Stimulated activated memory B cell treated with anti-CD40 and anti-IgM and Interleukin-4, amounts not matched to agents 10 μg/mL and 1 μg/mL and 100 μg/mL, for 72 hours (primary cell): ENCODE results near the gene MDN1.
"Not testable (repeated sequence)": the region's sequence is repeated elsewhere in the genome, so short reads cannot be mapped to it uniquely, and the experiment has no call there.

Experiments
- ATAC-seq: fragments of 150-1000 bp; cut with Tn5 transposase; 2 replicates; pipeline ENCODE4 v1.10.0; 2021
- H3K27ac Mint-ChIP-seq: one replicate; pipeline ENCODE4 v1.8.0; 2022; ENCODE audit warnings: mild to moderate bottlenecking, mixed read lengths
- H3K27me3 Mint-ChIP-seq: one replicate; pipeline ENCODE4 v1.8.0; 2022; ENCODE audit warnings: mixed read lengths
- H3K36me3 Mint-ChIP-seq: one replicate; pipeline ENCODE4 v1.8.0; 2022; ENCODE audit warnings: mixed read lengths
- H3K4me1 Mint-ChIP-seq: one replicate; pipeline ENCODE4 v1.8.0; 2022; ENCODE audit warnings: mixed read lengths
- H3K4me3 Mint-ChIP-seq: one replicate; pipeline ENCODE4 v1.8.0; 2022; ENCODE audit warnings: mild to moderate bottlenecking, moderate library complexity, mixed read lengths
- H3K9me3 Mint-ChIP-seq: one replicate; pipeline ENCODE4 v1.8.0; 2022; ENCODE audit warnings: mixed read lengths

The MDN1 gene

GRCh38 chr6:89790403-89790802 lies 29.2 kb downstream of the MDN1 start:
- ATAC-seq, result no peak
- peaks cover 71% of the 10 kb centered on the region for H3K36me3 Mint-ChIP-seq
- H3K27ac Mint-ChIP-seq, result no peak overlapping the region

GRCh38 chr6:89789980-89790379 lies 29.6 kb downstream of the MDN1 start:
- Mint-ChIP-seq H3K36me3 (peaks cover 71% of the 10 kb centered on the region), H3K27ac (no peak overlapping the region), H3K9me3 (no peaks in the 10 kb centered on the region), H3K27me3 (no peaks in the 10 kb centered on the region), H3K4me1 (peaks cover 23% of the 10 kb centered on the region), H3K4me3 (no peak overlapping the region)
- no peak for ATAC-seq

More at GRCh38 chr6:89790403-89790802, 29.2 kb downstream of the MDN1 start:
- Mint-ChIP-seq H3K27me3 (no peaks in the 10 kb centered on the region), H3K4me3 (no peak overlapping the region), H3K9me3 (no peaks in the 10 kb centered on the region), H3K4me1 (peaks cover 27% of the 10 kb centered on the region)

DNA sequence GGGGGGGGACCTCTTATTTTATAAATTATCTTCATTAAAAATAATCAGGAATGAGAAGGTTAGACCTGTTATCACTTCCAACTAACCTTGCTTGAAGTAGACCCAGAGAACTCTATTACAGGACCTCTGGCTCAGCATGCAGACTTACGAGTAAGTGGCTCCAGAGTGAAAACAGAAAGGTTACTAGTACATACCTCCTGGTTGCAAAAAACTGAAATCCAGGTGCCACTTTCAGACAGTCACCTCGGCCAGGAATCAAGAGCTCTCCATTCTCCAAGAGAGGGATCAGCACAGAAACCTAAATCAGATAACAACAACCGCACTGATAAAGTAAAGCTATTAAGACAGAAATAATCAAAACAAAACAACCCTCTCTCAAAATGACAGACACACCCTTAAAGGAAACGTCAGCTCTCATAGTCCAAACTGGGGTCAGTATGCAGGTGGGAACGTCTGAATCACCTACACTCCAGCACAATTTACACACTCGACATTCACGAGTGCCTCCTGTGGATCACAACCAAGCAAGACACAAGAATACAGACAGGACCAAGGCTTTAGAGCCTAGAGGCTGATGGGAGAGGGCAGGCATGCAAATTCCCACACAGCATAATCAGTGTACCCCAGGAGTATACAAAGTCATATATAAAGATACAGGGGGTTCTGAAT lies 31.8 kb downstream of the MDN1 start:
- Mint-ChIP-seq H3K4me1 (peaks cover 1% of the 10 kb centered on the region), H3K9me3 (no peaks in the 10 kb centered on the region), H3K36me3 (peaks cover 71% of the 10 kb centered on the region), H3K27me3 (no peaks in the 10 kb centered on the region), H3K4me3 (no peak overlapping the region), H3K27ac (no peak overlapping the region)
- no peak for ATAC-seq

DNA sequence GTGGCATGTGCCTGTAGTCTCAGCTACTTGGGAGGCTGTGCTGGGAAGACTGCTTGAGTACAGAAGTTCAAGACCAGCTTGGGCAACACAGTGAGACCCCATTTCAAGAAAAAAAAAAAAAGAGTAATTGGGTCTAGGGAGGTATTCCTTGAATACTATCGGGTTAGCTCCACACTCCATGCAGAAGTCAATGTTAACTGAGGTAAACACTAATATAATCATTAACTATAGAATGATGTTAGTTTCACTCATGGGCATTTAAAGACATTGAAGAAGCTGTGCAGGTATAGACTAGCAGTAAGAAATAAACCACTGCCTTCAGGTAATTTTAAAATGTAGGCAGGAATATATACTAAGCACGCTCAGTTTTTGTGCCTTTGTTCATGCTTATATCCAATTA lies 32.6 kb downstream of the MDN1 start:
- Mint-ChIP-seq H3K27me3 (no peaks in the 10 kb centered on the region), H3K4me3 (no peak overlapping the region), H3K9me3 (no peaks in the 10 kb centered on the region), H3K27ac (no peak overlapping the region), H3K4me1 (no peaks in the 10 kb centered on the region), H3K36me3 (peaks cover 71% of the 10 kb centered on the region)
- ATAC-seq, result no peak

DNA sequence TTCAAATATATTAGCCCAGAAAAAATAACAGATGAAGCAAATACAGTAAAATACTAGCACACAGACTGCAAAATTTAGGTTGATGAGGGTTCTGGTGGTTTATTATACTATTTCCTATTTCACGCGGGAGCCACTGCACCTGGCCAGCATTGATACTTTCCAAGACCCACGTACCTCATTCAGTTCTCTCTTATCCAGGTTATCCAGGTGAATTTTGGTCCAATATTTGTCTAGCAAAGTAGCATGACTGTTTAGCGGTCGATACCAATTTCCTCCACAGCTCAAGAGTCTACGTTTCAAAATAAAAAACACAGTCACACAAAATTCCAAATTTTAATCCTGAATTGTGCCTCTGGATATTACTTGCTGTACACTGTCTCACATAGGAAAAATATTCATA lies 34.8 kb downstream of the MDN1 start:
- no peaks in the 10 kb centered on the region for H3K4me1 Mint-ChIP-seq
- H3K36me3 Mint-ChIP-seq, result peaks cover 82% of the 10 kb centered on the region
- H3K27ac Mint-ChIP-seq, result no peak overlapping the region
- H3K9me3 Mint-ChIP-seq, result no peaks in the 10 kb centered on the region
- H3K4me3 Mint-ChIP-seq, result no peak overlapping the region
- no peaks in the 10 kb centered on the region for H3K27me3 Mint-ChIP-seq
- no peak for ATAC-seq

GRCh38 chr6:89783293-89783692 lies 36.3 kb downstream of the MDN1 start:
- not testable (repeated sequence) for H3K27me3 Mint-ChIP-seq, H3K4me3 Mint-ChIP-seq, ATAC-seq, H3K4me1 Mint-ChIP-seq, H3K9me3 Mint-ChIP-seq, H3K27ac Mint-ChIP-seq
- H3K36me3 Mint-ChIP-seq, result peaks cover 76% of the 10 kb centered on the region

- H3K9me3 Mint-ChIP-seq, result no peaks in the 10 kb centered on the region
- H3K27me3 Mint-ChIP-seq, result no peaks in the 10 kb centered on the region
- H3K4me1 Mint-ChIP-seq, result no peaks in the 10 kb centered on the region
- no peak overlapping the region for H3K27ac Mint-ChIP-seq
- H3K4me3 Mint-ChIP-seq, result no peak overlapping the region
- peaks cover 74% of the 10 kb centered on the region for H3K36me3 Mint-ChIP-seq
- no peak for ATAC-seq
Observed at GRCh38 chr6:89782222-89782621, 37.4 kb downstream of the MDN1 start.

DNA sequence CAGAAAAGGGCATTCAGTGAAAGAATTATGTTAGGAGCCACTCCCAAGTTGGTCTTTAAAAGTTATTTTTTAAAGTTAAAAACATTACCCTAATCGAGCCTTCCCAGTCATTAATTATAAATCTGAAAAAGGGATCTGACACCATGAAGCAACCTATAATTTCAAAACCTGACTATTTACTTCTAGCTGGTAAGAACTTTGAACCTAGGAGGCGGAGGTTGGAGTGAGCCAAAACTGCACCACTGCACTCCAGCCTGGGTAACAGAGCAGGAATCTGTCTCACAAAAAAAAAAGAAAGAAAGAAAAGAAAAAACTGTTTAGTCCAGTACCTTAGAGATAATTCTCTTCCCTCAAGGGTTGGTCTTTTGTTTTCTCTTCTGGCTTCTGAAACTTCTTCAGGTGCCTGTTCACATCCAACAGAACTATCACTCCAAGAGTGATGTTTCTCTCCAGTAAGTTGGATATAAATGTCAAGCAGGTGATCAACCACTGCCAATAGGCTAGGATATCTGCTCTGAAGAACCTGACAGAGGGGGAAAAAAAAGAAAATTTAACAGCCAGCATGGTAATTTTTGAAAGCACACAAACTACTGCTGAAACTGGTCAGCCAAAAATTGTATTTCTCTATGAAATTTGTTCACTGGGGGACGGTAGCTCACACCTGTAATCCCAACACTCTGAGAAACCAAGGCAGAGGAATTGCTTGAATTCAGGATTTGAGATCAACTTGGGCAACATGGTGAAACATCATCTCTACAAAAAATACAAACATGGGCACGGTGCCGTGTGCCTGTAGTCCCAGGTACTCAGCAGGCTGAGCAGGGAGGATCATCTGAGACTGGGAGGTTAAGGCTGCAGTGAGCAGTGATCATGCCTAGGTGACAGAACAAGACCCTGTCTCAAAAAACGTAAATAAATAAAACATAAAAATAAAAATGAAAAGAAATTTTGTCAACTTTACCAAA lies 38.2 kb downstream of the MDN1 start:
- Mint-ChIP-seq H3K9me3 (no peaks in the 10 kb centered on the region), H3K4me1 (no peaks in the 10 kb centered on the region), H3K4me3 (no peak overlapping the region), H3K27me3 (no peaks in the 10 kb centered on the region), H3K36me3 (peaks cover 74% of the 10 kb centered on the region), H3K27ac (no peak overlapping the region)
- no peak for ATAC-seq

DNA sequence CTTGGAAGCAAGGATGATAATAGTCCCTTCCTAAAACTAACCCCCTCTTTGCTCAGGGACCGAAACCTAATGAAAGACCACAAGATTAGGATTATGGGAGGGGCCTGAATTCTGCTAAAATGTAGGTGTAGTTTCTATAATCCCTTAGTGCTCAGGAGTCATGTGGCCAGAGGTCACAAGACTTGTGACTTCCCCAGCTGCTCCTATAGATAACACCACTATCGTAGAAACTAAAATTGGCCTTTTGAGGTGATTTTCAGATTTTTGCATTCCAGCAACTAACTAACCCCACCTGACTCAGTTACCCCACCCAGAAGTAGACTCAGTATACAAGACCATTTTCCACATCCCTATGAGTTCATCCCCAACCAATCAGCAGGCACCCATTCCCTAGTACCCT lies 42.1 kb downstream of the MDN1 start:
- ATAC-seq, result no peak
- Mint-ChIP-seq H3K27ac (no peak overlapping the region), H3K27me3 (no peaks in the 10 kb centered on the region), H3K4me3 (no peak overlapping the region), H3K4me1 (no peaks in the 10 kb centered on the region), H3K36me3 (peaks cover 75% of the 10 kb centered on the region), H3K9me3 (no peaks in the 10 kb centered on the region)

GRCh38 chr6:89776583-89777233 lies 42.9 kb downstream of the MDN1 start:
- Mint-ChIP-seq H3K27ac (no peak overlapping the region), H3K27me3 (no peaks in the 10 kb centered on the region), H3K9me3 (no peaks in the 10 kb centered on the region), H3K4me3 (no peak overlapping the region), H3K4me1 (no peaks in the 10 kb centered on the region), H3K36me3 (peaks cover 72% of the 10 kb centered on the region)
- ATAC-seq, result no peak

DNA sequence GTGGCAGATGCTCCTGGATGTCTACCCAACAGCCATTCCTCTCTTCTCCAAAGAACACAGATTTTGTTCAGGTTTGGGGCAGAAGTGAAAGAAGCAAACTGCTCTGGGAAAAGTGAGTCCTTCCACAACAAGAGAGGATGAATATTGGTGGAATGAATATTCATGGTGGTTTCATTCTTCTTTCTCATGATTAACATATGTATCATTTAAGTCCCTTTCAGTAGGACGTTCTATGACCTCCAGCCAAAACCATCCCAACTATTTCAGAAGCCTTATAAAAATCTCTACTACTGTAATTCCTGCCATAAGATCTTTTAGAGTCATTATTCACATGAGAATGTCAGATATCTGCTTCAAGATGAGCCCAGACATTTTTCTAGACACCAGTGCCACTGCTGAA lies 44.4 kb downstream of the MDN1 start:
- no peak overlapping the region for H3K27ac Mint-ChIP-seq
- no peaks in the 10 kb centered on the region for H3K9me3 Mint-ChIP-seq
- no peak overlapping the region for H3K4me3 Mint-ChIP-seq
- H3K27me3 Mint-ChIP-seq, result no peaks in the 10 kb centered on the region
- ATAC-seq, result no peak
- H3K4me1 Mint-ChIP-seq, result no peaks in the 10 kb centered on the region
- peaks cover 71% of the 10 kb centered on the region for H3K36me3 Mint-ChIP-seq

GRCh38 chr6:89769572-89769971 lies 50.0 kb downstream of the MDN1 start:
- no peaks in the 10 kb centered on the region for H3K27me3 Mint-ChIP-seq
- H3K4me3 Mint-ChIP-seq, result no peak overlapping the region
- ATAC-seq, result no peak
- no peaks in the 10 kb centered on the region for H3K9me3 Mint-ChIP-seq
- no peaks in the 10 kb centered on the region for H3K4me1 Mint-ChIP-seq
- H3K27ac Mint-ChIP-seq, result no peak overlapping the region
- peaks cover 80% of the 10 kb centered on the region for H3K36me3 Mint-ChIP-seq

- Mint-ChIP-seq H3K27ac (no peak overlapping the region), H3K4me3 (no peak overlapping the region), H3K9me3 (no peaks in the 10 kb centered on the region), H3K36me3 (peaks cover 74% of the 10 kb centered on the region), H3K27me3 (no peaks in the 10 kb centered on the region), H3K4me1 (no peaks in the 10 kb centered on the region)
- no peak for ATAC-seq
Observed at GRCh38 chr6:89768324-89768723, 51.3 kb downstream of the MDN1 start.

GRCh38 chr6:89763550-89763949 lies 56.0 kb downstream of the MDN1 start:
- Mint-ChIP-seq H3K4me1 (no peaks in the 10 kb centered on the region), H3K4me3 (no peak overlapping the region), H3K9me3 (no peaks in the 10 kb centered on the region), H3K27ac (no peak overlapping the region), H3K36me3 (peaks cover 62% of the 10 kb centered on the region), H3K27me3 (no peaks in the 10 kb centered on the region)
- no peak for ATAC-seq

DNA sequence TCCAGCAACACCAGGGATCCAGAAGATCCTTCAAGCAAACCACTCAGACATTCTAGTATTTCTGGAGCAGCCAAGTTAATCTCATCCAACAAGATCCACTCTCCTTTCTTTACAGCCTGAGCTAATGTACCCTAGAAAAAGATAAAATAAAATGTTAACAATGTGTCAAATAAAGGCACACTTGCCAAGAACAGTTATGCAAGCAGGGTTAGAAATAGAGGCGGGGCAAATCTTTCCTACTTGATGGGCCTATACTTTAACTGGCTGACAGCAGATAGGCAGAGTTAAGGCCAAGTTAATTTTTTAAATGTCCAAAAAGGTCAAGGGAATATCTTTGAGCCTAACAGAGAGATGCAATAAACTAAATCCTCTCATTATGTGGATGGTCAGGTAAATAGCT lies 60.8 kb downstream of the MDN1 start:
- no peak for ATAC-seq
- no peaks in the 10 kb centered on the region for H3K4me1 Mint-ChIP-seq
- peaks cover 52% of the 10 kb centered on the region for H3K36me3 Mint-ChIP-seq
- no peak overlapping the region for H3K4me3 Mint-ChIP-seq
- H3K27me3 Mint-ChIP-seq, result no peaks in the 10 kb centered on the region
- H3K27ac Mint-ChIP-seq, result no peak overlapping the region
- H3K9me3 Mint-ChIP-seq, result no peaks in the 10 kb centered on the region
